ENCODE results near the gene KCTD20.

GRCh38 chr6:36428911-36429310, 13.9 kb upstream of the KCTD20 start:
- TF ChIP-seq POLR2AphosphoS5 (IDR thresholded peaks at IDR 0.05; ENCODE audit: low read depth, low read length) (no peak), TAF1 (IDR thresholded peaks at IDR 0.05; ENCODE audit: borderline replicate concordance, insufficient read depth, low read length) (no peak)

All from PFSK-1 (cell line).